Measurements from ENCODE around the gene NR6A1. TPM values are rescaled to one million over a fixed set of nuclear protein-coding genes. Genes with fewer than 3 reads are reported as not detected.

NR6A1 gene
- total RNA-seq, 4 donors from 2014 or later, result 1.8 to 2.8 (median 2.0) TPM

- no peak overlapping the region for H3K27ac ChIP-seq (replicated peaks in 1 of 4)
- H3K27me3 ChIP-seq, result no peaks in the 10 kb centered on the region
- intact Hi-C loops (cut with DNase I), result no loop called here
- H3K36me3 ChIP-seq, result no peaks in the 10 kb centered on the region
- H3K9me3 ChIP-seq, result no peaks in the 10 kb centered on the region
- H3K4me1 ChIP-seq, result no peaks in the 10 kb centered on the region
- DNase-seq (ENCODE audit: extremely low spot score), result no peak
- 88% methylated on average over 7 of the region's 7 CpGs for WGBS
- H3K4me3 ChIP-seq, result no peak overlapping the region
- TF ChIP-seq CTCF (IDR thresholded peaks at IDR 0.05) (no peak), EP300 (IDR thresholded peaks at IDR 0.05) (no peak), POLR2AphosphoS5 (IDR thresholded peaks at IDR 0.05) (no peak), POLR2A (IDR thresholded peaks at IDR 0.05; ENCODE audit: low read depth) (no peak)
Observed at GRCh38 chr9:124520206-124520596, 250.9 kb downstream of the NR6A1 start.

- WGBS, result 93% methylated on average over 6 of the region's 7 CpGs
- H3K36me3 ChIP-seq, result no peaks in the 10 kb centered on the region
- H3K4me3 ChIP-seq, result no peak overlapping the region
- intact Hi-C loops (cut with DNase I), result no loop called here
- TF ChIP-seq POLR2AphosphoS5 (IDR thresholded peaks at IDR 0.05) (no peak), EP300 (IDR thresholded peaks at IDR 0.05) (no peak), CTCF (IDR thresholded peaks at IDR 0.05) (no peak), POLR2A (IDR thresholded peaks at IDR 0.05; ENCODE audit: low read depth) (no peak)
- no peak overlapping the region for H3K27ac ChIP-seq (replicated peaks in 1 of 4)
- peaks cover 0 to 3% (median 0%) of the 10 kb centered on the region in 4 donors for H3K4me1 ChIP-seq
- H3K9me3 ChIP-seq, result no peaks in the 10 kb centered on the region
- peaks cover 0 to 5% (median 0%) of the 10 kb centered on the region in 4 donors for H3K27me3 ChIP-seq
- DNase-seq (ENCODE audit: extremely low spot score), result no peak
Observed at GRCh38 chr9:124518116-124518515, 253.0 kb downstream of the NR6A1 start.

DNA sequence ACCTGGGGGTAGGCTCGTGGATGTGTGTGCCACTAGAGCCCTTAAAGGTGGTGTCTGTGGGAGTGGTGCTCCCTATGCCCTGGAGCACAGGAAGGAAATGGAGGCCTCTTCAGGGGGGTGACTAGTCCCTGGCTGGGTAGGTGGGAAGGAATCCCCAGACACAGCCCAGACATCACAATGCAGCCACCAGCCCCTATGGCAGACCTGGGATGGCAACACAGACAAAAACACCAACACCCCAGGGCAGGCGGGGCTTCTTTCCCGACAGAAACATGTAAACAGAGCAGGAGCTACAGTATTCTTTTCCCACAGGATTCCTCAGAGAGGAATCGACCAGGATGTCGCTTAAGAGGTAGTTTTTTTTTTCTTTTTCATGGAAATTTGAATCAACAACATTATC, 253.5 kb downstream of the NR6A1 start:
- intact Hi-C loops (cut with DNase I), result no loop called here
- H3K4me1 ChIP-seq, result peaks cover 0 to 3% (median 0%) of the 10 kb centered on the region in 4 donors
- no peak overlapping the region for H3K27ac ChIP-seq (replicated peaks in 1 of 4)
- no peaks in the 10 kb centered on the region for H3K9me3 ChIP-seq
- no peaks in the 10 kb centered on the region for H3K36me3 ChIP-seq
- TF ChIP-seq CTCF (IDR thresholded peaks at IDR 0.05) (no peak), POLR2AphosphoS5 (IDR thresholded peaks at IDR 0.05) (no peak), POLR2A (IDR thresholded peaks at IDR 0.05; ENCODE audit: low read depth) (no peak), EP300 (IDR thresholded peaks at IDR 0.05) (no peak)
- peaks cover 0 to 10% (median 0%) of the 10 kb centered on the region in 4 donors for H3K27me3 ChIP-seq
- WGBS, result 87% methylated on average over 5 of the region's 5 CpGs
- no peak for DNase-seq (ENCODE audit: extremely low spot score)
- H3K4me3 ChIP-seq, result no peak overlapping the region

DNA sequence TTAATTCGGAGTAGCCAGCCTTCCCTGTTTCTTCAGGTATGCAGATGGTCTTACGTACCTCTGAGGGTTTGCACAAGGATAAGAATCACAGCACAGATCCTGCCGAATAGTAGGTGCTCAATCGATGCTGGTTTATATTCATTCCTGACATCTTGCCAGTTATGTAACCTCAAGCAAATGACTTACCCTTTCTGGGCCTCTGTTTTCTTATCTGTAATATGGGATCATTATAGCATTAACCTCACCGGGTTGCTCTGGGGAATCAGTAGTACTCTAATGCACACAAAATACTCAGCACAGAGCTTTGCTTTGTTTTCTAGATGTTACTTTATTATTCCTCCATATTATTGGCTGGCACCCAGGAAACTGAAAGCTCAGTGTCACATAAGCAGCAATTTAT, 256.2 kb downstream of the NR6A1 start:
- peaks cover 0 to 29% (median 0%) of the 10 kb centered on the region in 4 donors for H3K27me3 ChIP-seq
- no peaks in the 10 kb centered on the region for H3K36me3 ChIP-seq
- 87% methylated on average over 5 of the region's 5 CpGs for WGBS
- H3K4me1 ChIP-seq, result peaks cover 0 to 3% (median 0%) of the 10 kb centered on the region in 4 donors
- no peaks in the 10 kb centered on the region for H3K9me3 ChIP-seq
- TF ChIP-seq POLR2A (IDR thresholded peaks at IDR 0.05; ENCODE audit: low read depth) (no peak), CTCF (IDR thresholded peaks at IDR 0.05) (no peak), POLR2AphosphoS5 (IDR thresholded peaks at IDR 0.05) (no peak), EP300 (IDR thresholded peaks at IDR 0.05) (no peak)
- intact Hi-C loops (cut with DNase I), result no loop called here
- no peak overlapping the region for H3K27ac ChIP-seq (replicated peaks in 1 of 4)
- DNase-seq (ENCODE audit: extremely low spot score), result no peak
- no peak overlapping the region for H3K4me3 ChIP-seq

- Histone ChIP-seq H3K9me3 (no peaks in the 10 kb centered on the region), H3K36me3 (no peaks in the 10 kb centered on the region), H3K4me1 (peaks cover 0 to 3% (median 0%) of the 10 kb centered on the region in 4 donors), H3K27me3 (peaks cover 0 to 31% (median 0%) of the 10 kb centered on the region in 4 donors), H3K27ac (replicated peaks in 1 of 4) (no peak overlapping the region), H3K4me3 (no peak overlapping the region)
- intact Hi-C loops (cut with DNase I), result no loop called here
- TF ChIP-seq POLR2AphosphoS5 (IDR thresholded peaks at IDR 0.05), result no peak
- TF ChIP-seq EP300 (IDR thresholded peaks at IDR 0.05), result no peak
- no peak for TF ChIP-seq CTCF (IDR thresholded peaks at IDR 0.05)
- TF ChIP-seq POLR2A (IDR thresholded peaks at IDR 0.05; ENCODE audit: low read depth), result no peak
- WGBS, result 89% methylated on average over 4 of the region's 4 CpGs
- DNase-seq (ENCODE audit: extremely low spot score), result no peak
Observed at GRCh38 chr9:124514125-124514524, 257.0 kb downstream of the NR6A1 start.

Measured in esophagus muscularis mucosa (tissue), 4 donors.